Thymus (tissue), 11 donors: ENCODE measurements around the gene GFOD2. TPM values are rescaled to one million over a fixed set of nuclear protein-coding genes. Genes with fewer than 3 reads are reported as not detected.

Experiments
- DNase-seq, 9 donors: peaks; one replicate each; pipeline ENCODE4 v3.0.0-alpha.2; 2013; ENCODE audit warnings: low spot score in 9 of 9, low read depth in 6 of 9, missing footprints in 1 of 9
- H3K27ac ChIP-seq, 2 donors: one replicate each; pipeline ENCODE4 v1.5.1; 2013; ENCODE audit warnings: control low read depth in 1 of 2, low read depth in 1 of 2, low read length in 1 of 2, mild to moderate bottlenecking in 1 of 2, moderate library complexity in 1 of 2
- H3K27me3 ChIP-seq, 2 donors: one replicate each; pipeline ENCODE4 v1.5.1; 2013; ENCODE audit warnings: low read length in 1 of 2; ENCODE audit not compliant: control insufficient read depth in 2 of 2, insufficient read depth in 1 of 2
- H3K36me3 ChIP-seq, 2 donors: one replicate each; pipeline ENCODE4 v1.5.1; 2013; ENCODE audit warnings: low read length in 1 of 2, mild to moderate bottlenecking in 1 of 2, moderate library complexity in 1 of 2; ENCODE audit not compliant: control insufficient read depth in 2 of 2, insufficient read depth in 2 of 2
- H3K4me1 ChIP-seq, 2 donors: one replicate each; pipeline ENCODE4 v1.5.1; 2013; ENCODE audit warnings: low read length in 2 of 2; ENCODE audit not compliant: control insufficient read depth in 2 of 2, insufficient read depth in 2 of 2
- H3K4me3 ChIP-seq, 2 donors: one replicate each; pipeline ENCODE4 v1.5.1; 2013; ENCODE audit warnings: low read length in 2 of 2, control low read depth in 1 of 2, mild to moderate bottlenecking in 1 of 2
- H3K9me3 ChIP-seq, 2 donors: one replicate each; pipeline ENCODE4 v1.5.1; 2013; ENCODE audit warnings: low read length in 1 of 2, mild to moderate bottlenecking in 1 of 2; ENCODE audit not compliant: control insufficient read depth in 2 of 2, insufficient read depth in 1 of 2
- WGBS: extraction: QIAGEN DNeasy Blood & Tissue Kit; methylation state at CpG from one replicate; pipeline ENCODE4 v1.1.7; 2013; 5-methylcytosine and 5-hydroxymethylcytosine counted together
- polyA plus RNA-seq: library from polyadenylated mRNA; stranded (reverse); fragments of 200-250 nt; gene quantifications from one replicate; pipeline ENCODE4 v1.2.3, GENCODE V29; 2013
- total RNA-seq: library from RNA; stranded (reverse); fragments of 120-200 nt; gene quantifications from one replicate; pipeline ENCODE4 v1.2.4, GENCODE V29; 2013
- donor health status: healthy.

The GFOD2 gene
- total and polyA plus RNA-seq, 2 donors: 10.2 to 11.3 TPM

DNA sequence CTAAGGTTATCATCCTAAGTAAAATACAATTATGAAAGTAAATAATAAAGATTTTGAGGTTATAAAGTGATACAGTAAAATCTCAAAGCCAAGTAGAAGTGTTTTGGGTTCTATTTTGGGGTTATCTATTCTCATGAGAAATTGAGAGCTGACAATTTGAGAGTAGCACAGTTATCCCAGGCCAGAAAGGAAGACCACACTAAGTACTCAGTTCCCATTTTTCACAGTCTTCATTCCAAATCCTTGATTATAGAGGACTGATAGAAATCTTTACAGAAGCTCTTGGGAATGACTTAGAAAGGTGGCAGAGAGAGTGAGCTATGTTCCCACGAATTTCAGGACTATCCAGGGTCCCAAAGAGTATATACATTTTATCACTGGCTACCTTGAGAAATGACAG, 4.6 kb downstream of the GFOD2 start:
- Histone ChIP-seq H3K9me3 (no peaks in the 10 kb centered on the region), H3K4me3 (no peak overlapping the region), H3K27ac (no peak overlapping the region), H3K27me3 (no peaks in the 10 kb centered on the region), H3K4me1 (peaks cover 8 to 10% of the 10 kb centered on the region in 2 donors), H3K36me3 (no peaks in the 10 kb centered on the region)
- no peak for DNase-seq
- 96% methylated on average over 1 of the region's 1 CpG for WGBS

DNA sequence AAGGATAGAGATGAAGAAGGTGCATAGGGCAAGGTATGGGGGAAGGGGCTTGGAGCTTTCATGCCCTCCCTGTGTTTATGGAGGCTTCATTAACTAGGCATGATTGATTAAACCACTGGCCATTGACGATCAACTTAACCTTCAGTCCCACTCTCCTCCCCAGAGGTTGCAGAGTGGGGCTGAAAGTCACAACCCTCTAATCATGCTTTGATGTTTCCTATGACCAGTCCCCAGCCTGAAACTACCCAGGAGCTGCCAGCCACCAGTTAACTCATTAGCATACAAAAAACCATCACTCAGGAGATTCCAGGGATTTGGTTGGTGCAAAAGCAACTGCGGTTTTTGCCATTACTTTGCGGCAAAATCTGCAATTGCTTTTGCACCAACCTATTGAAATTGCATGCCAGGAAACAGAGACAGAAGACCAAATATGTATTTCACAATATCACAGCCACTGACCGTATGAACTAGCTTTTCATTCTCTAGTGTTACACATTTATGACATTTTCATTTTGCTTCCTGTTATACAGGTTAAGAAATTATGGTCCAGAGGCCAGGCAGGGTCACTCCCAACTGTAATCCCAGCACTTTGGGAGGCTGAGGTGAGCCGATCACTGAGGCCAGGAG, 5.4 kb downstream of the GFOD2 start:
- H3K4me3 ChIP-seq: no peak overlapping the region
- no peak overlapping the region for H3K27ac ChIP-seq
- no peaks in the 10 kb centered on the region for H3K36me3 ChIP-seq
- DNase-seq: no peak
- 97% methylated on average over 5 of the region's 5 CpGs for WGBS
- H3K27me3 ChIP-seq: no peaks in the 10 kb centered on the region
- no peaks in the 10 kb centered on the region for H3K9me3 ChIP-seq
- H3K4me1 ChIP-seq: peaks cover 7 to 9% of the 10 kb centered on the region in 2 donors

DNA sequence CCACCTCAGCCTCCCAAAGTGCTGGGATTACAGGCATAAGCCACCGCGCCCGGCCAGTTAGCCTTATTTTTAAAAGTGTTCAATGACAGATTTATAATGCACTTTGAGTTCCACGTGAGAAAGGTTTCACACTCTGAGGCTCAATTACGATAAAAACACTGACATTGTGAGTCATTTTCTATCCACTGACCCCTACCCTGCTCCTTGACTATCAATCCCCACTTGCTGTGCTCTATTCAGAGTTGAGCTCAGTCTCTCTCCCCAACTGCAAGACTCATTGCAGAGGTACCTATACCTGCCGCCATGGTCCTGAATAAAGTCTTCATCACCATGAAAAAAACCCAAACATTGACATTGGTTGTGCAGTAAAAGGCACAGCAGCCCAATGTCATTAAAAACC, 8.5 kb downstream of the GFOD2 start:
- H3K27ac ChIP-seq: no peak overlapping the region
- H3K27me3 ChIP-seq: no peaks in the 10 kb centered on the region
- H3K9me3 ChIP-seq: no peaks in the 10 kb centered on the region
- no peaks in the 10 kb centered on the region for H3K36me3 ChIP-seq
- H3K4me1 ChIP-seq: no peaks in the 10 kb centered on the region
- 98% methylated on average over 6 of the region's 6 CpGs for WGBS
- H3K4me3 ChIP-seq: no peak overlapping the region
- no peak for DNase-seq

- no peak overlapping the region for H3K4me3 ChIP-seq
- no peaks in the 10 kb centered on the region for H3K4me1 ChIP-seq
- no peak for DNase-seq
- H3K27ac ChIP-seq: no peak overlapping the region
- 96% methylated on average over 1 of the region's 1 CpG for WGBS
- no peaks in the 10 kb centered on the region for H3K36me3 ChIP-seq
- no peaks in the 10 kb centered on the region for H3K9me3 ChIP-seq
- H3K27me3 ChIP-seq: no peaks in the 10 kb centered on the region
Measured at GRCh38 chr16:67709050-67709449, 10.1 kb downstream of the GFOD2 start.

DNA sequence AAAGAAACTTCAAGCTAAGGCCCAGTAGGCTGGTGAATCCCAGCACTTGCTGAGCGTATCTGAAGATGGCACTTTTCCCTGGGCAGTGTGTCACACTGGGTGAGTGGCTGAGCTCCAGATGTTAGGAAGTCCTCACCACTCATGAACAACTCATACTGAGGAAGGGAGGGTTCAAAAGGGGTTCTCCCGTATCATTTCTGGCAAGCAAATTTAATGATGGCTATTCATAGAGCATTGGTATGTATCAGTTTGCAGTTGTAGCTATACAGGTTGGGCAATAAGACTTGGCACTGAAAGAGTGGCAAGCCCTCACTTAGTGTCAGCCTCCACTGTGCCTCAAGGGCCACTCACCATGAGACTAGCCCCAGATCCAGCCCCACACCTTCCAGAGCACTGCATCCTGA, 10.7 kb downstream of the GFOD2 start:
- Histone ChIP-seq H3K4me1 (peaks cover 3 to 4% of the 10 kb centered on the region in 2 donors), H3K36me3 (no peaks in the 10 kb centered on the region), H3K4me3 (no peak overlapping the region), H3K9me3 (no peaks in the 10 kb centered on the region), H3K27me3 (no peaks in the 10 kb centered on the region), H3K27ac (no peak overlapping the region)
- WGBS: 96% methylated on average over 2 of the region's 2 CpGs
- DNase-seq: no peak

DNA sequence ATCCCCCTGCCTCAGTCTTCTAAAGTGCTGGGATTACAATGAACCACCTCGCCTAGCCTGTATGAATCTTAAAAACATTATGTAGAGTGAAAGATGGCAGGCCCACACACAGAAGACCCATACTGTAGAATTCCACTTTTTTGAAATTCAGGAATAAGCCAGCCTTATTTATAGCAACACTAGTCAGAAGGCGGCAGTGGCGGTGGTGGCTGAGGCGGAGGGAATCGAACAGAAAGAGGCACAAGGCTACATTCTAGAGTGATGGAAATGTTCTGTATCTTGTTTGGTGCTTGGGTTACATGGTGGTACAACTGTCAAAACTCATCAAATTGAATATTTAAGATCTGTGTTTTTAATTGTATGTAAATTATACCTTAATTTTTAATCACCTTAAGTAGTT, 11.3 kb downstream of the GFOD2 start:
- Histone ChIP-seq H3K36me3 (no peaks in the 10 kb centered on the region), H3K4me3 (no peak overlapping the region), H3K9me3 (no peaks in the 10 kb centered on the region), H3K27ac (no peak overlapping the region), H3K4me1 (peaks cover 5 to 7% of the 10 kb centered on the region in 2 donors), H3K27me3 (no peaks in the 10 kb centered on the region)
- 98% methylated on average over 5 of the region's 5 CpGs for WGBS
- DNase-seq: no peak

DNA sequence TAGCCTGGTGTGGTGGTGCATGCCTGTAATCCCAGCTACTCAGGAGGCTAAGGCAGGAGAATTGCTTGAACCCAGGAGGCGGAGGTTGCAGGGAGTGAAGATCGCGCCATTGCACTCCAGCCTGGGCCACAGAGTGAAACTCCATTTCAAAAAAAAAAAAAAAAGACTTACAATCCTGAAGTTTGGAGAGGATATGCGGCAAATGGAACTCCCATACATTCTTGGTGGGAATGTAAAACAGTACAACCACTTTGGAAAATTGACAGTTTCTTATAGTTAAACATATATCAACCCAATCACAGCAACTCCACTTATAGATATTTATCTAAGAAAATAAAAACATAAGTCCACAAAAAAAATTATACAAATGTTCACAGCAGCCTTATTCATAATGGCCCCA, 11.9 kb downstream of the GFOD2 start:
- no peak overlapping the region for H3K27ac ChIP-seq
- peaks cover 5 to 7% of the 10 kb centered on the region in 2 donors for H3K4me1 ChIP-seq
- WGBS: 97% methylated on average over 4 of the region's 4 CpGs
- no peak for DNase-seq
- H3K4me3 ChIP-seq: no peak overlapping the region
- no peaks in the 10 kb centered on the region for H3K36me3 ChIP-seq
- no peaks in the 10 kb centered on the region for H3K27me3 ChIP-seq
- no peaks in the 10 kb centered on the region for H3K9me3 ChIP-seq

DNA sequence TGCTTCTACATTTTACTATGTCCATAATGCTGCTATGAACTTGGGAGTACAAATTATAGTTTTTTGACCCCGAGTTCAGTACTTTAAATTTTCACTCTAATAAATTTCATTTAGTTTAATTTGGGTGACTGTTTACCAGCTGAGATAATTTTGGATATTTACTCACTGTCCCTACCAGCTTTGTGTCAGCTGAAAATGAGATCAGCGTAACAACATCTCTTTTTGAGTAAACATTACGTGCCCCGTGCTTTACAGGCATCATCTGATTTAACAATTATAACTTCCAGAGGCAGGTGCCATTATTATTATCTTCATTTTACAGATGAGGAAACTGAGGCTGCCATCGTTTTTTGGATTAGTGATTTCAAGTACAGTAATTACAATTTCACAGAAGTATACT, 15.0 kb downstream of the GFOD2 start:
- no peaks in the 10 kb centered on the region for H3K27me3 ChIP-seq
- peaks cover 5 to 7% of the 10 kb centered on the region in 2 donors for H3K4me1 ChIP-seq
- H3K9me3 ChIP-seq: peaks cover 1 to 10% of the 10 kb centered on the region in 2 donors
- WGBS: 96% methylated on average over 5 of the region's 5 CpGs
- no peaks in the 10 kb centered on the region for H3K36me3 ChIP-seq
- H3K27ac ChIP-seq: no peak overlapping the region
- no peak overlapping the region for H3K4me3 ChIP-seq
- DNase-seq: no peak

- Histone ChIP-seq H3K4me1 (peaks cover 5 to 7% of the 10 kb centered on the region in 2 donors), H3K9me3 (peaks cover 1 to 14% of the 10 kb centered on the region in 2 donors), H3K36me3 (no peaks in the 10 kb centered on the region), H3K27ac (peak overlapping the region; percentile 58 to 64), H3K4me3 (no peak overlapping the region), H3K27me3 (no peaks in the 10 kb centered on the region)
- peak in 2 of 9 donors; percentile 22 to 37 for DNase-seq
- WGBS: 80% methylated on average over 2 of the region's 2 CpGs
Measured at GRCh38 chr16:67703626-67704025, 15.5 kb downstream of the GFOD2 start.
